Sigmoid colon (tissue), 4 donors: ENCODE measurements around the gene SNX11.

ENCODE experiments used
- EP300 ChIP-seq, 4 donors: sonication (generic); formaldehyde crosslinking; IDR thresholded peaks; one replicate each; pipeline ENCODE4 v1.6.1; 2017; ENCODE audit warnings: antibody characterized with exemption in 4 of 4
- POLR2A ChIP-seq, 2 donors: fragments of 450-650 bp; IDR thresholded peaks; one replicate each; pipeline ENCODE4 v1.6.1; 2016; ENCODE audit warnings: antibody characterized with exemption in 2 of 2, mild to moderate bottlenecking in 2 of 2, moderate library complexity in 2 of 2
- POLR2AphosphoS5 ChIP-seq, 4 donors: sonication (generic); formaldehyde crosslinking; IDR thresholded peaks; one replicate each; pipeline ENCODE4 v1.6.1; 2017; ENCODE audit warnings: antibody characterized with exemption in 4 of 4
- TF ChIP-seq, protein P1 (sequence below), 4 experiments: fragments of 450-650 bp in 3 of 4; fragments of 200-600 bp in 1 of 4; IDR thresholded peaks; one replicate each; pipeline ENCODE4 v1.5.1; 2016 to 2019; ENCODE audit warnings: antibody characterized with exemption in 4 of 4, mild to moderate bottlenecking in 3 of 4, moderate library complexity in 2 of 4

DNA sequence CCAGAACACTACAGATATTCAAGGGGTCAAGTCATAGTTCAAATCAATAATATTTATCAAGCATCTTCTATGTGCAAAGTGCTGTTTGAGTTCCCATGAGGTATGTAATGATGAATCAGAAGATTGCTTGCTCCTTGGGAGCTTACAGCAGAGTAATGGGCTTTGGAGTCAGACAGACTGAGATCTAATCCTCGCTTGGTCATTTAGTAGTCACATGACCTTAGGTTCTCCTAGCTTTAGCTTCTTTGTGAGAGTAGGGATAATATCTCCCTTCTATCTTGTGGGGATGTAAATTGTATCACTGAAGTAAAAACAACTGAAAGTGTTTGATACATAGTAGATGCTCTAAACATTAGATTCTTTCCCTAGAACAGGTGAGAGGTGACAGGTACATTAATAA is 30.1 kb downstream of the SNX11 start:
- TF ChIP-seq EP300 (IDR thresholded peaks at IDR 0.05): no peak
- TF ChIP-seq, protein P1, sequence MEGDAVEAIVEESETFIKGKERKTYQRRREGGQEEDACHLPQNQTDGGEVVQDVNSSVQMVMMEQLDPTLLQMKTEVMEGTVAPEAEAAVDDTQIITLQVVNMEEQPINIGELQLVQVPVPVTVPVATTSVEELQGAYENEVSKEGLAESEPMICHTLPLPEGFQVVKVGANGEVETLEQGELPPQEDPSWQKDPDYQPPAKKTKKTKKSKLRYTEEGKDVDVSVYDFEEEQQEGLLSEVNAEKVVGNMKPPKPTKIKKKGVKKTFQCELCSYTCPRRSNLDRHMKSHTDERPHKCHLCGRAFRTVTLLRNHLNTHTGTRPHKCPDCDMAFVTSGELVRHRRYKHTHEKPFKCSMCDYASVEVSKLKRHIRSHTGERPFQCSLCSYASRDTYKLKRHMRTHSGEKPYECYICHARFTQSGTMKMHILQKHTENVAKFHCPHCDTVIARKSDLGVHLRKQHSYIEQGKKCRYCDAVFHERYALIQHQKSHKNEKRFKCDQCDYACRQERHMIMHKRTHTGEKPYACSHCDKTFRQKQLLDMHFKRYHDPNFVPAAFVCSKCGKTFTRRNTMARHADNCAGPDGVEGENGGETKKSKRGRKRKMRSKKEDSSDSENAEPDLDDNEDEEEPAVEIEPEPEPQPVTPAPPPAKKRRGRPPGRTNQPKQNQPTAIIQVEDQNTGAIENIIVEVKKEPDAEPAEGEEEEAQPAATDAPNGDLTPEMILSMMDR (IDR thresholded peaks at IDR 0.05): no peak
- no peak for TF ChIP-seq POLR2A (IDR thresholded peaks at IDR 0.05)
- TF ChIP-seq POLR2AphosphoS5 (IDR thresholded peaks at IDR 0.05): no peak
